GM12878 (cell line): Measurements from ENCODE around the gene GNL3. TPM values are rescaled to one million over a fixed set of nuclear protein-coding genes. Genes with fewer than 3 reads are reported as not detected.

Experiments
- CBX5 ChIP-seq: sonication (generic); IDR thresholded peaks from 2 replicates; pipeline ENCODE4 v1.6.1; 2016; ENCODE audit warnings: low read depth, moderate library complexity, mild to moderate bottlenecking, inconsistent platforms
- EED ChIP-seq: sonication (generic); IDR thresholded peaks from 2 replicates; pipeline ENCODE4 v1.6.1; 2016; ENCODE audit warnings: antibody characterized with exemption, low read depth
- HDAC6 ChIP-seq: fragments of 200-600 bp; sonication (generic); IDR thresholded peaks from one replicate; pipeline ENCODE4 v1.8.0; 2017; ENCODE audit warnings: antibody characterized with exemption; ENCODE audit not compliant: unreplicated experiment
- MEF2A ChIP-seq: IDR thresholded peaks from 2 replicates; pipeline ENCODE4 v1.6.1; 2011; ENCODE audit warnings: low read depth, mild to moderate bottlenecking, low read length, moderate library complexity; ENCODE audit not compliant: insufficient read depth
- NKRF ChIP-seq: fragments of 450-650 bp; conservative IDR thresholded peaks from 2 replicates; pipeline ENCODE4 v1.6.1; 2017; ENCODE audit warnings: mild to moderate bottlenecking, moderate library complexity
- SIN3A ChIP-seq: IDR thresholded peaks from 2 replicates; pipeline ENCODE4 v1.6.1; 2012; ENCODE audit warnings: low read depth, low read length, improper control_type of control experiment
- SMAD5 ChIP-seq: IDR thresholded peaks from 2 replicates; pipeline ENCODE4 v1.6.1; 2016; ENCODE audit warnings: antibody characterized with exemption, low read depth
- SP1 ChIP-seq: IDR thresholded peaks from one replicate; pipeline ENCODE4 v1.6.1; 2011; ENCODE audit warnings: low read depth, low read length
- STAT1 ChIP-seq: fragments of 450-650 bp; conservative IDR thresholded peaks from 2 replicates; pipeline ENCODE4 v1.6.1; 2014; ENCODE audit warnings: antibody characterized with exemption, mild to moderate bottlenecking
- TARDBP ChIP-seq: IDR thresholded peaks from 2 replicates; pipeline ENCODE4 v1.6.1; 2016; ENCODE audit warnings: borderline replicate concordance
- TCF7 ChIP-seq: IDR thresholded peaks from 2 replicates; pipeline ENCODE4 v1.6.1; 2014; ENCODE audit warnings: antibody characterized with exemption, borderline replicate concordance
- WRNIP1 ChIP-seq: IDR thresholded peaks from 2 replicates; pipeline ENCODE4 v1.6.1; 2011; ENCODE audit warnings: low read depth, low read length, improper control_type of control experiment, borderline replicate concordance
- ZNF207 ChIP-seq: fragments of 450-650 bp; IDR thresholded peaks from 2 replicates; pipeline ENCODE4 v1.6.1; 2014; ENCODE audit warnings: antibody characterized with exemption, mild to moderate bottlenecking, borderline replicate concordance
- ZNF217 ChIP-seq: fragments of 450-650 bp; IDR thresholded peaks from 2 replicates; pipeline ENCODE4 v1.6.1; 2017; ENCODE audit warnings: antibody characterized with exemption, mild to moderate bottlenecking
- polyA plus RNA-seq, 11 experiments: library from polyadenylated mRNA; depleted of rRNA in 4 of 11; unstranded in 6 of 11; stranded (reverse) in 5 of 11; fragments of >200 nt; fragmentation: Nextera tagmentation in 4 of 11; fragmentation: Illumina TruSeq in 1 of 11; extraction: Ambion mirVana in 4 of 11; extraction: Trizol in 1 of 11; gene quantifications; 1 replicate in 1 of 11; 2 replicates in 10 of 11; pipeline versions ENCODE4 v1.2.1 to v1.2.3, GENCODE V29; 2011 to 2016; ENCODE audit warnings: inconsistent platforms in 2 of 11, missing spikeins in 2 of 11, low read depth in 1 of 11
- total RNA-seq, 4 experiments: library from RNA; depleted of rRNA in 3 of 4; stranded (reverse); fragments of >200 nt in 3 of 4; fragmentation: Illumina TruSeq in 1 of 4; extraction: Trizol in 1 of 4; gene quantifications; 2 replicates each; pipeline versions ENCODE4 v1.2.1 to v1.2.3, GENCODE V29; 2013 to 2021
- TF ChIP-seq, protein P1 (sequence below): fragments of 450-650 bp; IDR thresholded peaks from 2 replicates; pipeline ENCODE4 v1.6.1; 2016; ENCODE audit warnings: mild to moderate bottlenecking
- TF ChIP-seq, protein P2 (sequence below): fragments of 450-650 bp; IDR thresholded peaks from 2 replicates; pipeline ENCODE4 v1.6.1; 2018; ENCODE audit warnings: mild to moderate bottlenecking, low read depth, moderate library complexity; ENCODE audit not compliant: partially characterized antibody
- TF ChIP-seq, protein P3 (sequence below): IDR thresholded peaks from 2 replicates; pipeline ENCODE4 v1.6.1; 2012; ENCODE audit warnings: low read depth, low read length, improper control_type of control experiment

Gene GNL3
- total and polyA plus RNA-seq, 10 of the 15 experiments (the other 5 are each of a cell fraction or from before 2014, with no cell fraction given) = 172 to 368 (median 257) TPM

DNA sequence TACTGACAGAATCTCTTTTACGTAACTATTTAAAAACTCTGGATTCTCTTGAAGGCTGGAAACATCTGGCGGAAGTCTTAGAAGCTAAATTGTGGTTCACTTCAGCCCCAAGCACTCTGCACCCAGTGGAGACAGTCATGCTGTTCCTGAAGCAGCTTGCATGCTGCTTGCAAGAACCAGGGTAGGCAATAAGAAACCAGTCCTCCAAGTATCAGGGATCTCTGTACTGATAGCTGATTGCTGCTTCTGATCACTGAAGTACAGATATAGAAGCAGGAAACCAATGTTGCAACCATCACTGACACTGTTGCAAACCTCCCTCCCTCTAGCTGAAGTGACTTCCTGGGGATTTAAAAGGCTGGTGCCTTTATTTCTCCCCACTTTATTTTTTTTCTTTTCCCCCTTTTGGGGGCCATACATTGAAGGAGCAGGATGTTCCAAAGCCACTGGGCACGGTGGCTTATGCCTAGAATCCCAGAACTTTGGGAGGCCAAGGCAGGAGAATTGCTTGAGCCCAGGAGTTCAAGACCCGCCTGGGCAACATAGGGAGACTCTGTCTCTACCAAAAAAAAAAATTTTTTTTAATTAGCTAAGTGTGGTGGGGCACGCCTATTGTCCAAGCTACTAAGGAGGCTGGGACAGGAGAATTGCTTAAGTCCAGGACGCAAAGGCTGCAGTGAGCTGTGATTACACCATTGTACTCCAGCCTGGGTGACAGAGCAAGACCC lies 35.3 kb downstream of the GNL3 start (continued):
- TF ChIP-seq ZNF217 (no peak), TCF7 (no peak), STAT1 (no peak), NKRF (no peak), WRNIP1 (no peak), MEF2A (0 out of 2 replicates have a peak, but pooled peaks have one; percentile 35), ZNF207 (no peak), TARDBP (no peak), SP1 (no peak), SMAD5 (no peak), EED (peak; percentile 66), CBX5 (peak; percentile 87; the same call in 1 of the 2 replicates), HDAC6 (no peak), SIN3A (no peak)
- TF ChIP-seq, protein P1, sequence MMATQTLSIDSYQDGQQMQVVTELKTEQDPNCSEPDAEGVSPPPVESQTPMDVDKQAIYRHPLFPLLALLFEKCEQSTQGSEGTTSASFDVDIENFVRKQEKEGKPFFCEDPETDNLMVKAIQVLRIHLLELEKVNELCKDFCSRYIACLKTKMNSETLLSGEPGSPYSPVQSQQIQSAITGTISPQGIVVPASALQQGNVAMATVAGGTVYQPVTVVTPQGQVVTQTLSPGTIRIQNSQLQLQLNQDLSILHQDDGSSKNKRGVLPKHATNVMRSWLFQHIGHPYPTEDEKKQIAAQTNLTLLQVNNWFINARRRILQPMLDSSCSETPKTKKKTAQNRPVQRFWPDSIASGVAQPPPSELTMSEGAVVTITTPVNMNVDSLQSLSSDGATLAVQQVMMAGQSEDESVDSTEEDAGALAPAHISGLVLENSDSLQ = no peak
- TF ChIP-seq, protein P2, sequence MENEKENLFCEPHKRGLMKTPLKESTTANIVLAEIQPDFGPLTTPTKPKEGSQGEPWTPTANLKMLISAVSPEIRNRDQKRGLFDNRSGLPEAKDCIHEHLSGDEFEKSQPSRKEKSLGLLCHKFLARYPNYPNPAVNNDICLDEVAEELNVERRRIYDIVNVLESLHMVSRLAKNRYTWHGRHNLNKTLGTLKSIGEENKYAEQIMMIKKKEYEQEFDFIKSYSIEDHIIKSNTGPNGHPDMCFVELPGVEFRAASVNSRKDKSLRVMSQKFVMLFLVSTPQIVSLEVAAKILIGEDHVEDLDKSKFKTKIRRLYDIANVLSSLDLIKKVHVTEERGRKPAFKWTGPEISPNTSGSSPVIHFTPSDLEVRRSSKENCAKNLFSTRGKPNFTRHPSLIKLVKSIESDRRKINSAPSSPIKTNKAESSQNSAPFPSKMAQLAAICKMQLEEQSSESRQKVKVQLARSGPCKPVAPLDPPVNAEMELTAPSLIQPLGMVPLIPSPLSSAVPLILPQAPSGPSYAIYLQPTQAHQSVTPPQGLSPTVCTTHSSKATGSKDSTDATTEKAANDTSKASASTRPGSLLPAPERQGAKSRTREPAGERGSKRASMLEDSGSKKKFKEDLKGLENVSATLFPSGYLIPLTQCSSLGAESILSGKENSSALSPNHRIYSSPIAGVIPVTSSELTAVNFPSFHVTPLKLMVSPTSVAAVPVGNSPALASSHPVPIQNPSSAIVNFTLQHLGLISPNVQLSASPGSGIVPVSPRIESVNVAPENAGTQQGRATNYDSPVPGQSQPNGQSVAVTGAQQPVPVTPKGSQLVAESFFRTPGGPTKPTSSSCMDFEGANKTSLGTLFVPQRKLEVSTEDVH = no peak
- TF ChIP-seq, protein P3, sequence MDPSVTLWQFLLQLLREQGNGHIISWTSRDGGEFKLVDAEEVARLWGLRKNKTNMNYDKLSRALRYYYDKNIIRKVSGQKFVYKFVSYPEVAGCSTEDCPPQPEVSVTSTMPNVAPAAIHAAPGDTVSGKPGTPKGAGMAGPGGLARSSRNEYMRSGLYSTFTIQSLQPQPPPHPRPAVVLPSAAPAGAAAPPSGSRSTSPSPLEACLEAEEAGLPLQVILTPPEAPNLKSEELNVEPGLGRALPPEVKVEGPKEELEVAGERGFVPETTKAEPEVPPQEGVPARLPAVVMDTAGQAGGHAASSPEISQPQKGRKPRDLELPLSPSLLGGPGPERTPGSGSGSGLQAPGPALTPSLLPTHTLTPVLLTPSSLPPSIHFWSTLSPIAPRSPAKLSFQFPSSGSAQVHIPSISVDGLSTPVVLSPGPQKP = no peak
